CD4-positive, alpha-beta T cell treated with Interleukin-10 for 1 hour (primary cell): Measurements from ENCODE around the gene IST1.
"Not testable (repeated sequence)": the region's sequence is repeated elsewhere in the genome, so short reads cannot be mapped to it uniquely, and the experiment has no call there.

ENCODE experiments used
- DNase-seq: peaks from one replicate; pipeline ENCODE4 v3.0.0-alpha.2; 2020

Gene IST1

DNA sequence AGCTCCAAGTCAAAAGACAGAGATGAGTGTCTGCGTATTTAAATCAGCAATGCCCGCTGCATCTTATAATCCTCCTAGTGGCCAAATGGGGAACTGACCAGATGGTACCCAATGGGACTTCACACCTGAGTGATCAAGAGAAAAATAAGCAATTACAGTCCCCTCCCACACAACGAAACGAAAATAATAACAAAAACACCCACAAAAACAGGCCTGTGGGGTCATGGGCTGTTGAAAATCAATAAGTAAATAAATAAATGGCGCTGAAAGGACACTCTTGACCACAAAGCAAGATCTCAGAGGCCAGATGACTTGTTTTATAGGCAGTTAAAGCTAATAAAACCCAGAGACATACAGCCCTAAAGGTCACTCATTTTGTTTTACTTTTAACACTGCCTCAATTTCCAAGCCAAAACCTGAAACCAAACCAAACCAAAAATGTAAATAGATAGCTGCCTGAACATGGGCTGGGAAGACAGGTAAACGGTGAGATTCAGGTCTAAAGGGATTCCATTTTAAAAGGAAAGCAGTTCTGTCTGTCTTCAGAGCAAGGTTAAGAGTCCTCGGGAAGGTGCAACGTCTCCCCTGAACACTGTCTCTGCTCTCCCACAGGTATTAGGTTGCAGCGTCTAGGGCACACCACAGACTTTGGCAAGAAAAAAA, 12.7 kb upstream of the IST1 start:
- peak; percentile 92 for DNase-seq

DNA sequence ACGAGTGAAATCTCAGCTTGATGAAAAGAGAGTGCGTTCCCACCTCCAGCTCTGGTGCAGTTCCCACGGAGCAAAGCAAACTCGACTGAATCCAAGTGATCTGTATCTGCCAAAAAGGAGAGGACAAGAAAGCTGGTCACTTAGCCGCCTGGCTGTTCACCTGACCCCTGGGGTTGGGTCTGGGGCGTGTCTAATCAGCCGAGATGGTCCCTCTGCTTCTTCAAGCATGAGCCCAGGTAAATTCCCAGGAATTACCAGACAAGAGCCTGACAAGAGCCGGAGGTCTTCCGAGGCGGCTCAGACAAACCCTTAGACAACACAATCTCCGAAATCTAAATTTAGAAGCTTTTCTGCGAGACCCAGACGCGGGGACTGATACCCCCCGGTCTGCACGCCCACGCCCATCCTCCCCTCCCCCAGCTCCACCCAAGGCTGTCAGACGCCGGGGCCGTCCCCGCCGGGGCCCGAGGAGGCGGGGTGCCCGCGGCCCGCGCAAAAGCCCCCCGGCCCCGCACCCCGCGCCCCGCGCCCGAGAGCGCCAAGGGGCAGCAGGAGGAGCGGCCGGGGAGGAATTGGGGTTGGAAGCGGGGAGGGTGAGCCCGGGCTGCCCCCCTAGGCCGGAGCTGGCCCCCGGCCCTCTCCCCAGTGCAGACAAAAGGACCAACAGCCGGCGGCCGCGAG, 12.0 kb upstream of the IST1 start:
- DNase-seq, result peak; percentile 63

- peak; percentile 82 for DNase-seq
These were observed 11.3 kb upstream of the IST1 start, which contains the start of gene ZNF821 for GRCh38 chr16:71883849-71884638. Gene ZNF821, minus strand, starts transcription at chr16:71884182. Its CDS starts 4,236 bp downstream, at chr16:71879946.

DNA sequence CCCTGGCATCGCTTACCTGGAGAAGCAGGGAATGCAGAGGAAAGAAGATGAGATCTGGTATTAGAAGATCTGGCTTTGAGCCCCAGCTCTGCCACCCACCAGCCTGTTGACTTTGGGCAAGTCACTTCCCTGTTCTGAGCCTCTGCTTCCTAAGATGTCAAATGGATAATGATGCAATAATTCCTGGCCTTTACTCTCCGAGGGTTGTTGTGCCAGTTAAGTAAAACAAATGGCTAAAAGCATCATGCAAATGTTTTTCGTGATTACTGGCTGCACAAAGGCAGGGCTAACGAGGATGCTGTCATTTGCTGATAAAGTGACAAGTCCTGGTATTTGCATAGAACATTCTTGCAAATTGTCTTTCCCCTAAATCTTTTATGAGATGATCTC, 10.1 kb upstream of the IST1 start:
- no peak for DNase-seq

DNA sequence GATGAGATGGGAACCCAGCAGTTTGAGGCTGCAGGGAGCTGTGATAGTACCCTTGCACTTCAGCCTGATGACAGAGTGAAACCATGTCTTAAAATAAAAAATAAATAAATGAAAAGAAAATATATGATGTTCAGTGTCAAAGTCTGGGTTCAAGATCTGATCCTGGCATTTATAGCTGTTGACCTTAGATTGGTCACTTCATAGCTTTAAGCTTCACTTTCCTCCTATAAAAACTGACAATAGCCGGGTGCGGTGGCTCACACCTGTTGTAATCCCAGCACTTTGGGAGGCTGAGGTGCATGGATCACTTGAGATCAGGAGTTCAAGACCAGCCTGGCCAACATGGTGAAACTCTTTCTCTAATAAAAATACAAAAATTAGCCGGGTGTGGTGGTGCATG, 6.2 kb upstream of the IST1 start:
- no peak for DNase-seq

GRCh38 chr16:71893888-71894228, 1.5 kb upstream of the IST1 start:
- DNase-seq, result no peak

DNA sequence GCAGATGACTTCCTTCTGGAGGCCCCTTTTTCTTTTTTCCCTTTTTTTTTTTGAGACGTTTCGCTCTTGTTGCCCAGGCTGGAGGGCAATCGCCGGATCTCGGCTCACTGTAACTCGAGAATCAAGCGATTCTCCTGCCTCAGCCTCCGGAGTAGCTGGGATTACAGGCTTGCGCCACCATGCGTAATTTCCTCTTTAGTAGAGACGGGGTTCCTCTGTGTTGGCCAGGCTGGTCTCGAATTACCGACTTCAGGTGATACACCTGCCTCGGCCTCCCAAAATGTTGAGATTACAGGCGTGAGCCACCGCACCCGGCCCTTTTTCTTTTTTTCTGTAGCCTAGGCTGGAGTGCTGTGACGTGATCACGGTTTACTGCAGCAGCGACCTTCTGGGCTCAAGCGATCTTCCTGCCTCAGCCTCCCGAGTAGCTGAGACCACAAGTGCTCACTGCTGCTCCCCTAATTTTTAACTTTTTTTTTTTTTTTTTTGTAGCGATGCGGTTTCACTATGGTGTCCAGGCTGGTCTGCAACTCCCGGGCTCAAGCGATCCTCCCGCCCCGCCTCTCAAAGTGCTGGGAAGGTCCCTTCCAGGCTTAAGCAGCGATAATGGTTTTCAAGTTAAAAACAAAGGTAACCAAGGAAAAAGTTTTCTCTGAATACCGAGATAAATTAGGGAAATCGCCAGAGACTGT, 956 bp upstream of the IST1 start:
- peak; percentile 51 for DNase-seq

DNA sequence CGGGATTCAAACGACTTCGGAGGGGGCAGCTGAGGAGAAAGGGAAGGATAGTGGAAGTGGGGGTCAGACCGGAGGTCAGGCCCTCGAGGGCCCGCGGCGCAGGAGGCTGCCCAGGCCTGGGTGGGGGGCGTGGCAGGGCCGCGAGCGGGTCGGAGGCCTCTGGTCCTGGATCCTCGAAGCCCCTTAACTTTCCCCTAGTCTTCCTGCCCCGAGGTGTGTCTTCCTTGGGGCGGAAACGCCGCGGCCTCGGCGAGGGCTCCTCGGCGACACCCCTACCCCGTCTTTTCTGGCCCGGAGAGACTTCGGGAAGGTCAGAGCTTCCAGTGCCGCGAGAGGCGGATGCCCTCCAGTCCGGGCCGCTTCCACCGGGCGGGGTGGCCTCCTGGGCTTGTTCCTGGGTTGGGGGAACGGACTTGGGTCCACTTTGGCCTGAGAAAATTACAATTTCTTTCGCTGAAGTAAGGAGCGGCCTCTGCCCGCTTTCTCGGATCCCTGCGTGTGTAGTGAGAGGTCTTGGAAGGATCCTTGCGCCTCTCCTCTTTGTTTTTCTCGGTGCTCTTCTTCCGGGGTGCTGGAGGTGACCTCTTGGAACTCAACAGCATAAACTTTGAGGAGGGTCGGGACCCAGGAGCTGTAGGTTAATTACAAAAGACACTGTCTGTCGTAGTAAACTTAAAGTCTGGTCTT, 491 bp downstream of the IST1 start:
- no peak for DNase-seq

DNA sequence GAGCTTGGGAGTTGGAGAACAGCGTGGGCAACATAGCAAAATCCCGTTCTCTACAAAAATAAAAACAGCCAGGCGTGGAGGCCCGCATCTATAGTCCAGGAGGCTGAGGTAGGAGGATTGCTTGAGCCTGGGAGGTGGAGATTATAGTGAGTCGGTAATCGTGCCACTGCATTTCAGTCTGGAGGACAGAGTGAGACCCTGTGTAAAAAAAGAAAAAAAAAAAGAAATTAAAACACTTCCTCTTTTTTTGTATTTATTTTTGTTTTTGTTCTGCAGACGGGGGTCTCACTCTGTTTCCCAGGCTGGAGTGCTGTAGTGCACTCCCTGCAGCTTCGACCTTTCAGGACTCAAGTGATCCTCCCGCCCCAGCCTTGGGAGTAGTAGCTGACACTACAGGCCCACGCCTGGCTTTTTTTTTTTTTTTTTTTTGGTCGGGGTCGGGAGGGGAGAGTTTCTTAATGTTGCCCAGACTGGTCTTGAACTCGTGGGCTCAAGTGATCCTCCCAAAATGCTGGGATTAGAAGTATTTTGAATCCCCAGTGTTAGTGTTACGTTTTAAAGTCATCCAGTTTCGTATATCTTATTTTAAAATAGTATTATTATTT, 1.5 kb downstream of the IST1 start:
- DNase-seq, result no peak

GRCh38 chr16:71899171-71899570, 3.8 kb downstream of the IST1 start:
- DNase-seq, result no peak

DNA sequence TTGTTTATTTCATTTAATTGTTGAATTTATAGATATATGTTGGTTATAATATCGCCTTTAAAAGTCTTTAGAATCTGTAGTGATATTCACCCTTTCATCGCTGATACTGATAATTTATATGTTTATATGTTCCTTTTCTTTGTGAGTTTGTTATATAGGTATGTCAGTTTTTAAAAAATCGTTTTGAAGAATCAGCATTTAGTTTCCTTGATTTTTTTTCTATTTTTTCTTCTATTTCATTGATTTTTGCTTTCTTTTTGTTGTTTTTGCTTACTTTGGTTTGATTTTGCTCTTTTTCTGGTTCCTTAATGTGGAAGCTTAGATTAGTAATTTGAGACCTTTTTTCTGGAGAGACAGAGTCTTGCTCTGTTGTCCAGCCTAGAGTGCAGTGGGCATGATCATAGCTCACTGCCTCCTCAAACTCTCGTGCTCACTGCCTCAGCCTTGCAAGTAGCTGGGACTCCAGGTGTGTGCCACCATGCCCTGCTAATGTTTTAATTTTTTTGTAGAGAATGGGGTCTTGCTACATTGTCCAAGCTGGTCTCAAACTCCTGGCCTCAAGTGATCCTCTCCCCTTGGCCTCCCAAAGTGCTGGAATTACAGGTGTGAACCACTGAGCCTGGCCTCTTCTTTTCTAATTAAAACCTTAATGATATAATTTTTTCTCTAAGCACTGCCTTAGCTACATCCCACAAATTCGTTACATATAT, 7.5 kb downstream of the IST1 start:
- DNase-seq, result no peak

DNA sequence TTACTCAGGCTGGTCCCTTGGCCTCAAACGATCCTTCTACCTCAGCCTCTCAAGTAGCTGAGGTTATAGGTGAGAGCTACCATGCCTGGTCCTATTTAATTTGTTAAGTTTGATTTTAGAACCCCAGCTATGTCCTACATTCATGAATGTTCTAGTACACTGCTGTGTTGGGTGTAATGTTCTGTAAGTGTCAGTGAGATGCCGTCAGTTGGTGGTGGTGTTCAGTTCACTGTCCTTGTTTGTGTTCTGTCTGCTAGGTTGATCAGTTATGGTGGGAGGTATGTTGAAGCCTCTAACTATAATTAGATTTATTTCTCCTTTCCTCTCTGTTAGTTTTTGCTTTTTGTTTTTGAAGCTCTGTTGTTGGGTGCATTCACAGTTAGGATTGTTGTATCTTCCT, 8.3 kb downstream of the IST1 start:
- DNase-seq, result no peak

DNA sequence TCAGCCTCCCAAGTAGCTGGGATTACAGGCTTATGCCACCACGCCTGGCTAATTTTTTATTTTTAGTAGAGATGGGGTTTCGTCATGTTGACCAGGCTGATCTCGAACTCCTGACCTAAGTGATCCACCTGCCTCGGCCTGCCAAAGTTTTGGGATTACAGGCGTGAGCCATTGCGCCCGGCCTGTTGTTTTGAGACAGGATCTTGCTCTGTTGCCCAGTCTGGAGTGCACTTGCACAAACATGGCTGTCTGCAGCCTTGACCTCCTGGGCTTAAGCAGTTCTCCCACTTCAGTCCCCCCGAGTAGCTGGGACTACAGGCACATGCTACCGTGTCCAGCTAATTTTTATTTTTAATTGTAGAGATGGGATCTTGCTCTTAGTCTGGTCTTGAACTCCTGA, 8.9 kb downstream of the IST1 start:
- DNase-seq, result no peak

- DNase-seq, result not testable (repeated sequence)
These were observed 10.4 kb downstream of the IST1 start for GRCh38 chr16:71905765-71906164.

DNA sequence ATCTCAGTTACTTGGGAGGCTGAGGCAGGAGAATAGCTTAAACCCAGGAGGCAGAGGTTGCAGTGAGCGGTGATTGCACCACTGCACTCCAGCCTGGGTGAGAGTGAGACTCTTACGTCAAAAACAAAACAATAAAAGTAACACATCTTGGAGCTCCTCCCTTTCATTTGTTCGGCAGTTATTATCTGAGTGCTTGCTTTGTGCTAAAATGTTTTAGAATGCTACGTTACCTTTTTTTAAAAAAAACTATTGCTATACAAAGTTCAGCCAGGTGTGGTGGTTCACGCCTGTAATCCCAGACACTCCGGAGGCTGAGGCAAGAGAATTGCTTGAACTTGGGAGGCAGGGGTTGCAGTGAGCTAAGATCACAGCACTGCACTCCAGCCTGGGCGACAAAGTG, 15.8 kb downstream of the IST1 start:
- no peak for DNase-seq

- no peak for DNase-seq
These were observed 17.4 kb downstream of the IST1 start for GRCh38 chr16:71912534-71913275.

DNA sequence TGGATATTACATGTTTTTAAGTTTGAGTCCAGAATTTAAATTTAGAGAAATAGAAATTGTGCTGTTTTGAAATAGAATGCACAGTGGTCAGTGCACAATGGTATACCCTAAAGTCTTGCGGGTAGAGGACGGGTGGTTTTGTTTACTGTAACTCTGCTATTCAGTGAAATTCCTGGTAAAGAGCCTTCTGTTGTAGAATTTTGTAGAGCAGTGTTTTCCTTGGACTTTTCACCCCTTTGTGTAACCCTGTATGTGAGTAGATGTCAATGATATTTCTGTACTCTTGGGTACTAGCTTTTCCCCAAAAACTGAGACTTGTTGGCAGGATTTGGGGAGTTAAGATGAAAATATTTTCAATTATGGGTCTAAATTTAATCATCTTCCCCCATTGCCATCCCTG, 19.5 kb downstream of the IST1 start:
- no peak for DNase-seq

DNA sequence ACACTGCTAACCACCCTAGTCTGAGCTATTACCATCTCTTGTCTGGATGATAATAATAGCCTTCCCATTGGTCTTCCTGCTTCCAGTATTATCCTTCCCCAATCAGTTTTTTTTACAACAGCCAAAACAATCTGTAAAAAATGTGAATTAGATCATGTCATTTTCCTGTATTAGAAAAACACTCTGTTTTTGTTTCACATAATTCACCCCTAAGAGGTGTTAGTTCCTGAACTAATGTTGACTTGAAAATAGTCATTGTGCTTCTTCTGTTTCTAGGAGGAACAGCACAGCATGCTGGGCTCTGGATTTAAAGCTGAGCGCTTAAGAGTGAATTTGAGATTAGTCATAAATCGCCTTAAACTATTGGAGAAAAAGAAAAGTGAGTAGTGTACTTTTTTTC, 20.0 kb downstream of the IST1 start:
- no peak for DNase-seq

- DNase-seq, result no peak
These were observed 21.1 kb downstream of the IST1 start for GRCh38 chr16:71916397-71916920.

DNA sequence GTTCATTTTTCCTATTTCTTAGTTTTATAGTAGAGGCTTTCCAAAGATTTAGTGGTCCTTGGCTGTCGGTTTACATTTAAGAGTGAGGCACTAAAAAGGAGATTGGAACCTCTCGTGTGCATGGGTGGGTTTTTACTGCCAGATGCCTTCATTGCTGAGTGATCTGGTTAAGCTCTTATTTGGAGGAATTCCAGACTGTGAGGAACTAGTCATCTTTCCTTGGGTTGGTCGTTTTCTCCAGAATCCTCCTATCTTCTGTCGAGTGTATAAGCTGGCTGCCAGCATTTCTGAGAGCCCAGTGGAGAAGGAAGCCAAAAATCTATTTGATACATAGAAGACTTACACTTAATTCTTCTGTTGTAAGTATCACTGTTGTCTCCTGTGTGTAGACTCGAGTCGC, 22.6 kb downstream of the IST1 start:
- DNase-seq, result no peak

GRCh38 chr16:71919035-71919434, 23.7 kb downstream of the IST1 start:
- DNase-seq, result no peak
